Mononuclear cell (primary cell): Measurements from ENCODE around the gene KIAA0825. TPM values are rescaled to one million over a fixed set of nuclear protein-coding genes. Genes with fewer than 3 reads are reported as not detected.
A peak's percentile ranks its signal among the peaks of the same experiment; 100 is the strongest.

Source experiments
- H3K27me3 ChIP-seq: 2 replicates; pipeline ENCODE4 v1.6.0; 2011; ENCODE audit warnings: low read length, control low read depth; ENCODE audit not compliant: insufficient read depth
- H3K4me1 ChIP-seq: 2 replicates; pipeline ENCODE4 v1.5.1; 2011; ENCODE audit warnings: mild to moderate bottlenecking, low read length, control low read depth; ENCODE audit not compliant: insufficient read depth
- H3K4me3 ChIP-seq: 2 replicates; pipeline ENCODE4 v1.5.1; 2011; ENCODE audit warnings: mild to moderate bottlenecking, low read length, moderate library complexity
- H3K9me3 ChIP-seq: 2 replicates; pipeline ENCODE4 v1.5.1; 2011; ENCODE audit warnings: low read depth, mild to moderate bottlenecking, control low read depth, low read length
- total RNA-seq: library from RNA; depleted of rRNA; stranded (reverse); fragments of >200 nt; gene quantifications from one replicate; pipeline ENCODE4 v1.2.3, GENCODE V29; 2012

The KIAA0825 gene
- total RNA-seq, 1 donor, result 2.5 TPM

- no peaks in the 10 kb centered on the region for H3K9me3 ChIP-seq
These were observed 505.3 kb downstream of the KIAA0825 start for GRCh38 chr5:94113087-94113486.

GRCh38 chr5:94111209-94112004 is 507.0 kb downstream of the KIAA0825 start:
- Histone ChIP-seq H3K9me3 (peaks cover 4% of the 10 kb centered on the region), H3K4me3 (peak overlapping the region; percentile 78), H3K27me3 (peaks cover 3% of the 10 kb centered on the region), H3K4me1 (peaks cover 7% of the 10 kb centered on the region)

More at GRCh38 chr5:94113087-94113486, 505.3 kb downstream of the KIAA0825 start:
- H3K4me3 ChIP-seq, result no peak overlapping the region
- H3K27me3 ChIP-seq, result peaks cover 3% of the 10 kb centered on the region
- H3K4me1 ChIP-seq, result peaks cover 7% of the 10 kb centered on the region

- H3K4me3 ChIP-seq, result no peak overlapping the region
- peaks cover 23% of the 10 kb centered on the region for H3K9me3 ChIP-seq
- H3K4me1 ChIP-seq, result no peaks in the 10 kb centered on the region
- no peaks in the 10 kb centered on the region for H3K27me3 ChIP-seq
These were observed 514.7 kb downstream of the KIAA0825 start for GRCh38 chr5:94103514-94104245.

Other genes with a start within 250 kb of the KIAA0825 start
- 19.0 TPM for gene SLF1, start 65 bp upstream of the KIAA0825 start, total RNA-seq